Measurements from ENCODE around the gene TMC5. TPM values are rescaled to one million over a fixed set of nuclear protein-coding genes. Genes with fewer than 3 reads are reported as not detected.

TMC5 gene
- total RNA-seq, 1 donor from 2014 or later: 68.7 TPM

DNA sequence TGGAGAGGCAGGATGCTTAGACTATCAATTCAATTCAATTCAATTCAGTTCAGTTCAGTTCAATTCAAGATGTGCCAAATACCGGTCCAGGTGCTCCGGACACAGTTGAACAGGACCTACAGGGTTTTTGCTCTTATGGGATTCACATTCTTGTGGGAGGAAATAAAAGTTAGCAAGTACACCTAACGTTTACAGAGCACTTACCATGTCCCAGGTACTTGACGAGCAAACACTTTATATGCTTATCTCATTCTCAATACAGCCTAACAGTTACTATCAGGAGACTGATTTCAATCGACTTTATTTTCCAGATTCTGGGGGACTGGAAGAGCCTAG, 104.7 kb downstream of the TMC5 start:
- H3K27ac ChIP-seq: peak overlapping the region; percentile 87
- H3K9me3 ChIP-seq: no peaks in the 10 kb centered on the region
- H3K36me3 ChIP-seq: peaks cover under 1% of the 10 kb centered on the region
- DNase-seq: no peak
- ATAC-seq: peak; percentile 38
- intact Hi-C loops (cut with DNase I): no loop called here
- peak overlapping the region; percentile 88 for H3K4me3 ChIP-seq
- TF ChIP-seq CTCF (IDR thresholded peaks at IDR 0.05): no peak
- peaks cover 44% of the 10 kb centered on the region for H3K4me1 ChIP-seq
- H3K27me3 ChIP-seq: no peaks in the 10 kb centered on the region

DNA sequence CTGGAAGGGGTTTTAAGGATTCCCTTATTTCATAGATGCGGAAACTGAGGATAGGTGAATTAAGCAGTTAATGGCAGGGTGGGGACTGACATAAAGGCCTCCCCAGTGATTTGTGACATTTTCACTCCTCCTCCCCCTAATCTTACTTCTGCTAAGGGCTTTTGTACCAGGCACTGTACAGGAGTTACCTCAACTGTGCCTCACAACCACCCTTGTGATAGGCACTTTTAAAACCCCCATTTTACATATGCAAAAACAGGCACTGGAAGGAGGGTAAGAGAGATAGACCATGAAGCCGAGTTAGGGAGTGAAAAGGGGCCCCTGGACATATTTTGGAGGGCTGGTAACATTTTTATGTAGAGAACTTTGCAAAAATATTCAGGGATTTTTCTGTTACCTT, 105.1 kb downstream of the TMC5 start:
- H3K4me1 ChIP-seq: peaks cover 43% of the 10 kb centered on the region
- H3K36me3 ChIP-seq: peaks cover under 1% of the 10 kb centered on the region
- no peaks in the 10 kb centered on the region for H3K27me3 ChIP-seq
- DNase-seq (no peak), ATAC-seq (no peak)
- intact Hi-C loops (cut with DNase I): no loop called here
- H3K27ac ChIP-seq: peak overlapping the region; percentile 87
- no peaks in the 10 kb centered on the region for H3K9me3 ChIP-seq
- H3K4me3 ChIP-seq: peak overlapping the region; percentile 88
- no peak for TF ChIP-seq CTCF (IDR thresholded peaks at IDR 0.05)

GRCh38 chr16:19523184-19523558, 105.5 kb downstream of the TMC5 start:
- Histone ChIP-seq H3K36me3 (peaks cover 5% of the 10 kb centered on the region), H3K4me3 (peak overlapping the region; percentile 88), H3K27me3 (no peaks in the 10 kb centered on the region), H3K27ac (peak overlapping the region; percentile 87), H3K9me3 (no peaks in the 10 kb centered on the region), H3K4me1 (peaks cover 40% of the 10 kb centered on the region)
- ATAC-seq (no peak), DNase-seq (no peak)
- intact Hi-C loops (cut with DNase I): no loop called here
- no peak for TF ChIP-seq CTCF (IDR thresholded peaks at IDR 0.05)

GRCh38 chr16:19523559-19524355, 106.1 kb downstream of the TMC5 start, which contains the start of gene CCP110:
Gene CCP110, plus strand, starts transcription at chr16:19523942. Its CDS starts 3,940 bp downstream, at chr16:19527882.
- intact Hi-C loops (cut with DNase I): no loop called here
- peaks cover 34% of the 10 kb centered on the region for H3K4me1 ChIP-seq
- ATAC-seq: peak; percentile 92
- H3K27ac ChIP-seq: peak within 1 kb of the TSS; percentile 87
- no peaks in the 10 kb centered on the region for H3K27me3 ChIP-seq
- no peak for TF ChIP-seq CTCF (IDR thresholded peaks at IDR 0.05)
- peaks cover 10% of the 10 kb centered on the region for H3K36me3 ChIP-seq
- DNase-seq: peak; percentile 99
- no peaks in the 10 kb centered on the region for H3K9me3 ChIP-seq
- peak within 1 kb of the TSS; percentile 88 for H3K4me3 ChIP-seq

GRCh38 chr16:19524356-19524615, 106.6 kb downstream of the TMC5 start:
- no peak for DNase-seq
- no peaks in the 10 kb centered on the region for H3K9me3 ChIP-seq
- H3K4me1 ChIP-seq: peaks cover 30% of the 10 kb centered on the region
- H3K27ac ChIP-seq: peak overlapping the region; percentile 71
- ATAC-seq: no peak
- intact Hi-C loops (cut with DNase I): no loop called here
- H3K4me3 ChIP-seq: peak overlapping the region; percentile 88
- peaks cover 14% of the 10 kb centered on the region for H3K36me3 ChIP-seq
- no peaks in the 10 kb centered on the region for H3K27me3 ChIP-seq
- TF ChIP-seq CTCF (IDR thresholded peaks at IDR 0.05): no peak
